COLO829 (cell line): ENCODE results near the gene RAB40A.
A peak's percentile ranks its signal among the peaks of the same experiment; 100 is the strongest.
"Not testable (repeated sequence)": the region's sequence is repeated elsewhere in the genome, so short reads cannot be mapped to it uniquely, and the experiment has no call there.

Experiments
- DNase-seq: peaks from one replicate; pipeline ENCODE4 v3.0.0; 2012; ENCODE audit warnings: low spot score

RAB40A gene

DNA sequence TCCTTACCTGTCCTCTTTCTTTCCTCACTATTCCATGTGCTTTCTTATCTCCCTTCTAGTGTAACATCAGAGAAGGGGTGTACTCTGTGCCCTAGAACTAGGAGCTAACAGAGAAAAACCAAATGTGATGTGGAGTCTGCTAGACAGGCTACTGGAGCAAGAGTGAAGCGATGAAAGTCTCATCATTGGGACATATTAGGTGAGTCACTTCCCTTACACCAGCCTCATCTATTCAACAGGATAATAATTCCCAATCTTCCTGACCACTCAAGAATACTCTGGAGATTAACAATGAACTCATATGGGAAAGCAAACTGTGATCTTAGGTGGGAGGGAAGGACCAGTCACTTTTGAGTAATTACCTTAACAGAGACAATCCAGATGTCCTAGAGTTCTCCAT lies 58.1 kb downstream of the RAB40A start:
- DNase-seq = no peak

DNA sequence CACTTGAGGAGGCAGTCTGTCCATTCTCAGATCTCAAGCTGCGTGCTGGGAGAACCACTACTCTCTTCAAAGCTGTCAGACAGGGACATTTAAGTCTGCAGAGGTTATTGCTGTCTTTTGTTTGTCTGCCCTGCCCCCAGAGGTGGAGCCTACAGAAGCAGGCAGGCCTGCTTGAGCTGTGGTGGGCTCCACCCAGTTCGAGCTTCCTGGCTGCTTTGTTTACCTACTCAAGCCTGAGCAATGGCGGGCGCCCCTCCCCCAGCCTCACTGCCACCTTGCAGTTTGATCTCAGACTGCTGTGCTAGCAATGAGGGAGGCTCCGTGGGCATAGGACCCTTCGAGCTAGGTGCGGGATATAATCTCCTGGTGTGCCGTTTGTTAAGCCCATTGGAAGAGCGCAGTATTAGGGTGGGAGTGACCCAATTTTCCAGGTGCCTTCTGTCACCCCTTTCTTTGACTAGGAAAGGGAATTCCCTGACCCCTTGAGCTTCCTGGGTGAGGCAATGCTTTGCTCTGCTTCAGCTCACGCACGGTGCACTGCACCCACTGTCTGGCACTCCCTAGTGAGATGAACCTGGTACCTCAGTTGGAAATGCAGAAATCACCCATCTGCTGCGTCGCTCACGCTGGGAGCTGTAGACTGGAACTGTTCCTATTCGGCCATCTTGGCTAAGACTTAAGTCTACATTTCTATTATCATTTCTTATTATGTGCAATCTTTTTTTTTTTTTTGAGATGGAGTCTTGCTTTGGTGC lies 59.1 kb downstream of the RAB40A start:
- DNase-seq = not testable (repeated sequence)

DNA sequence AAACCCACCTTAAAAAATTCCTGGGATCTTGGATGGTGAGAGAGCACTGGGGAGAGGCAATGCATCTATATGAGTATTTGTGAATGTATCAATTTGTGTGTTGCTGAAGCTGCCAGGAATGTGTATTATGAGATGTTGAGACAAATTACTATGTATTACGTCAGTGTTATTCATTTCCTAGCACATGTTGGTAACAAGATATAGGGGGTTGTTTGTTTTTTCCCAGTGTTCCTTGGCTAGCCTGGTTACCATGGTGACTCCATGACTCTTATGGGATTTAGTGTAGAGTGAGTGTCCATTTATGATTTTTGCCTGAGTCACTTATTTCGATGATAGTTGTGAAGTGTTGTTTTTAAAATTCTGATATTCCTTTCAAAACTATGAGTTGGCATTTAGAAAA lies 65.6 kb downstream of the RAB40A start:
- DNase-seq = peak; percentile 8
